LNCaP clone FGC (cell line): ENCODE measurements around the gene EMP1.

Source experiments
- DNase-seq: peaks from one replicate; pipeline ENCODE4 v3.0.0-alpha.2; 2011; ENCODE audit warnings: low read depth
- H3K4me3 ChIP-seq: 2 replicates; pipeline ENCODE4 v1.5.1; 2011; ENCODE audit warnings: mild to moderate bottlenecking, low read depth, low read length, control low read depth
- CTCF ChIP-seq: IDR thresholded peaks from 2 replicates; pipeline ENCODE4 v1.5.1; 2012; ENCODE audit warnings: mild to moderate bottlenecking; ENCODE audit not compliant: control insufficient read depth, insufficient read depth; ENCODE audit errors: extremely low read depth

EMP1 gene

GRCh38 chr12:13219320-13219719 is 22.8 kb downstream of the EMP1 start:
- no peak overlapping the region for H3K4me3 ChIP-seq
- DNase-seq = no peak
- TF ChIP-seq CTCF = no peak

DNA sequence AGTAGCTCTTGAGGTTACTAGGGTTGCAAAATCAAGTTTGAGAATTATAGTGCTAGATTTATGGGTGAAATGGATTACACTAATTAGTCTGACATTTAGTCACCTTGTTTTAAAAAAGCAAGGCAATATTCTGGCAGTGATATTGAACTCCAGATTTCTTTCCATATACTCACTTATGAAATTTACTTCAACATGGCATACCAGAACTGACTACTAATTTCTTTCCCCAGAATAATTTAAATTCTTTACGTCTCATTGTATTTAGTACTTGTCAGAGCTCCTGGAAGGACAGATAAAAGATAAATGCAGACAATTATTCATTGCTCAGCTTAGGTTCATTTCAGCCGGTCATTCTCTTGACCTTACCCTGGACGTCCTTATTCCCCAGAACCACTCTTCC is 24.3 kb downstream of the EMP1 start:
- TF ChIP-seq CTCF = no peak
- H3K4me3 ChIP-seq = no peak overlapping the region
- no peak for DNase-seq

DNA sequence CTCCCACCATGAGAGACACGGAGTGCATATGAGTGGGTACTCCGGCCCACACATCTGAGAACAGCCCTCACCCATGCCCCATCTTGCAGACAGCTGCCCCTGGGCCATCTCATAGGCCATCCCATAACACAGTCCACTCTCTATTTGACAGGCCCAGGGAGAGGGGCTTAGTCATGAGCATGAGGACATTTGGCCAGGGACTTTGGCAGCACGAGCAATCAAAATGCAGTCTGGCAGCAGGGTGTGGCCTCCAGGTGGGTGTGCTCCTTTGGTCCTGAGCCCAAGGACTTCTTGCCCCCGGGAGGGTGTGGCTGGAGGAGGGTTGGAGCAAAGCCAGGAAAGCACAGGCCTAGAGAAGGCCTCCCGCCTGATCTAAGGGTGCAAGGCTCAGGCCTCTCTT is 25.6 kb downstream of the EMP1 start:
- no peak overlapping the region for H3K4me3 ChIP-seq
- DNase-seq = no peak
- no peak for TF ChIP-seq CTCF

DNA sequence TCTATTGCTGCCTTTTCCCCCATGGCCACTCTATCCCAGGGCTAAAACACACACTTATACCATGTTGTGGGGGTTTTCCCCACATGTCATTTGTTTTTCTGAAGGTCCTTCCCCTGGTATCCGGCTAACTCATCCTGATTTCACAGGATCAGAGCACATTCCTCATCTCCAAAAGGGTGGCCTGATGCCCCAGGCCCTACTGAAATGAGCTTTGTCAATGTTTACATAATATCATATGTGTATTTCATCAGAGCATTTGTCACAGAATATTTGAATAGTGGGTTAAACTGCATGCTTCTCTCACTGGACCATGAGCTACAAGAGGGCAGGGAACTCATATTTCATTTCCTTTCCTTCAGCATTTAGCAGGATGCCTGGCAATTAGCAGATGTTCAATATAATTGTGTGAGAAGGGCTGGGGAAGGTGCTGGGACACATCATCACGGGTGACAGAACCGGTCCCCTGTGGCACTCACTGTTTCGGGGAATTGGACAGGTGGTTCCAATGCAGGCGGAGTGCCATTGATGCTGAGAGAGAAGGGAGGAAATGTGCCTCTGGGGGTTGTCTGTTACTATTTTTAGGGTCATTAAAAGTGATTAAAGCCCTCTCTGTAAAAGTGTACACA is 26.8 kb downstream of the EMP1 start:
- TF ChIP-seq CTCF = no peak
- no peak for DNase-seq
- H3K4me3 ChIP-seq = no peak overlapping the region

DNA sequence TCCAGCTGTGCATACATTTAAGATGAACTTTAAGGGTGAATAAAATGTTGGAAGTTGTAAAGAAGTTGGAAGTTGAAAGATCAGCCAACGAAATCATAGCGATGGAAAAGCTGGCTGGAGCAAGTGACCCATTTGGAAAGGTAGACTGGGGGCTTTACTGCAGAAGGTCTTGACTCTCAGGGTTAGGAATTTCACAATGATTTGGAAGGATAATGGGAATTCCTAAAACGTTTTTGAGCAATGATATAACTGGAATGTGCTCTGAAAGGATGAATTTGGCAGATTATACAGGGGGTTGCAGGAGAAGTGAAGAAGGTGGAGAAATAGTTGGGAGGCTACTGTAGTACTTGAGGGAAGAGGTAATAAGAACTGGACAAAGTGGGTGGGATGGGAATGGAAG is 27.4 kb downstream of the EMP1 start:
- no peak overlapping the region for H3K4me3 ChIP-seq
- TF ChIP-seq CTCF = no peak
- no peak for DNase-seq

DNA sequence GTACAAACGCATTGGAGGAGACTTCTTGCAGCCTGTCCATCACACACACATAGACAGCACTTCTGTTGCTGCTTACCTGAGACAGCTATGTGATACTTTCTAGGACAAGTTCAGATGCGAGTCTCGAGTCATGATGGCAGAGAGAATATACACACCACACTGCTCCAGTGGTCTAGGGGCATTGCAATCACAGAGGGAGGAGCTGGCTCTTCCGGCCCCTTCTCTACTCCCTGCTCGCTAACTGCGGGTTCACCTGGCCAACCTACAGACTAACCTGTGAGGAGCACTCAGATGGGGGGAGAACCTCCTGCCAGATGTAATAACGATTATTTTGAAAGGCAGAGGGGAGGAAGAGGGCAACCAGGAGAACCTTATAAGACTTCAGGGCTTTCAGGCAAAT is 30.7 kb downstream of the EMP1 start:
- DNase-seq = no peak
- TF ChIP-seq CTCF = no peak

DNA sequence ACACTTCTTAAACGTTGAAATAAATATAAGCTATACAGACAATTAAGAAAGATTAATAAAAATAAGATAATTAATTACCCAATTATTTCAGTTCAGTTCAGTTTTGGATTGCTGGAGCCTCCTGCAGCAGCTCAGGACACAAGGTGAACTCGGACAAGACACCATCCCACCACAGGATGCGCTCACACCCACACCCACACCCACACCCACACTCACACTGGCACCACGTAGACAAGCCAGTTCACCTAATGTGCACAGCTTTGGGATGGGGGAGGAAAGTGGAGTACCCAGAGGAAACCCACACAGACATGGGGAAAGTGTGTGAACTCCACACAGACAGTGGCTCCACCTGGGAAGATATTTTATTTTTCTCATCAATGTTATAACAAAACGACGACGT is 32.1 kb downstream of the EMP1 start:
- no peak for TF ChIP-seq CTCF
- no peak for DNase-seq
- H3K4me3 ChIP-seq = no peak overlapping the region

More for the DNA sequence above, 30.7 kb downstream of the EMP1 start:
- H3K4me3 ChIP-seq = no peak overlapping the region
